GM12874 (cell line): ENCODE data around the gene TBC1D7.

Experiments
- TF ChIP-seq, protein P1 (sequence below): IDR thresholded peaks from 2 replicates; pipeline ENCODE4 v1.5.1; 2011; ENCODE audit warnings: low read depth, mild to moderate bottlenecking, control low read depth, low read length, moderate library complexity; ENCODE audit not compliant: insufficient read depth

Gene TBC1D7

DNA sequence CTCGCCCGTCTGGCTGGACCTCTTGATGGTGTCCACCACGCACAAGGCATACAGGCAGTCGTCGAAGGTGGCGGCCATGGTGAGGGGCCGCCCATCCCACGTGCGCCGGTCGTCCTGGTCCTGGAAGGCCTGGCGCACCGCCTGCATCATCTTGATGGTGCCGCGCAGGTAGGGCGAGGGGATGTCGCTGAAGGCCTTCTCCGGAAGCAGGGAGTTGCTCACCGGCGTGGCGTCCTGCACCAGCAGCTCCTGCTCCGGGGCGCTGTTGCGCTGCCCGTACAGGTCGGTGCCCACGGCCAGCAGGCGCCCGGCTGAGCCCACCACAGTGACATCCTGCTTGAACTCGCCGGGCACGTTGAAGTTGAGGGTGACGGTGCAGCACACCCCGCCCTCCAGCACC is 36.5 kb upstream of the TBC1D7 start:
- TF ChIP-seq, protein P1, sequence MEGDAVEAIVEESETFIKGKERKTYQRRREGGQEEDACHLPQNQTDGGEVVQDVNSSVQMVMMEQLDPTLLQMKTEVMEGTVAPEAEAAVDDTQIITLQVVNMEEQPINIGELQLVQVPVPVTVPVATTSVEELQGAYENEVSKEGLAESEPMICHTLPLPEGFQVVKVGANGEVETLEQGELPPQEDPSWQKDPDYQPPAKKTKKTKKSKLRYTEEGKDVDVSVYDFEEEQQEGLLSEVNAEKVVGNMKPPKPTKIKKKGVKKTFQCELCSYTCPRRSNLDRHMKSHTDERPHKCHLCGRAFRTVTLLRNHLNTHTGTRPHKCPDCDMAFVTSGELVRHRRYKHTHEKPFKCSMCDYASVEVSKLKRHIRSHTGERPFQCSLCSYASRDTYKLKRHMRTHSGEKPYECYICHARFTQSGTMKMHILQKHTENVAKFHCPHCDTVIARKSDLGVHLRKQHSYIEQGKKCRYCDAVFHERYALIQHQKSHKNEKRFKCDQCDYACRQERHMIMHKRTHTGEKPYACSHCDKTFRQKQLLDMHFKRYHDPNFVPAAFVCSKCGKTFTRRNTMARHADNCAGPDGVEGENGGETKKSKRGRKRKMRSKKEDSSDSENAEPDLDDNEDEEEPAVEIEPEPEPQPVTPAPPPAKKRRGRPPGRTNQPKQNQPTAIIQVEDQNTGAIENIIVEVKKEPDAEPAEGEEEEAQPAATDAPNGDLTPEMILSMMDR, result no peak

DNA sequence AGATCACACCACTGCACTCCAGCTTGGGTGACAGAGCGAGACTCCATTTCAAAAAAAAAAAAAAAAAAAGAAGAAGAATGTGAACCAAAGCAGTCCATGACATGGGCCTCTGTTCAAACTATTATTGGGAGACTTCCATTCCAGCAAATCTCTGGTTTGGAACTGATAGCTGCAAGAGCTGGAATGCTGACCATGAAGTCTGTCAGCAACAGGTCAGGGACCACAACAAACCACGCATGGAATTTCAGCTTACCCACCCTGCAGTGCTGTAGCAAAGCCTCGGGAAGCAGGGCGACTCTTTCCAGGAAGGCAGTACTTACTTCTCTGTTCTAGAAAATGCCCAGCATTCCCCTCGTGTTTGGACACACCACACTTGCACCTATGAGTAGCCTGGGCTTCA is 34.1 kb upstream of the TBC1D7 start:
- TF ChIP-seq, protein P1, result no peak

DNA sequence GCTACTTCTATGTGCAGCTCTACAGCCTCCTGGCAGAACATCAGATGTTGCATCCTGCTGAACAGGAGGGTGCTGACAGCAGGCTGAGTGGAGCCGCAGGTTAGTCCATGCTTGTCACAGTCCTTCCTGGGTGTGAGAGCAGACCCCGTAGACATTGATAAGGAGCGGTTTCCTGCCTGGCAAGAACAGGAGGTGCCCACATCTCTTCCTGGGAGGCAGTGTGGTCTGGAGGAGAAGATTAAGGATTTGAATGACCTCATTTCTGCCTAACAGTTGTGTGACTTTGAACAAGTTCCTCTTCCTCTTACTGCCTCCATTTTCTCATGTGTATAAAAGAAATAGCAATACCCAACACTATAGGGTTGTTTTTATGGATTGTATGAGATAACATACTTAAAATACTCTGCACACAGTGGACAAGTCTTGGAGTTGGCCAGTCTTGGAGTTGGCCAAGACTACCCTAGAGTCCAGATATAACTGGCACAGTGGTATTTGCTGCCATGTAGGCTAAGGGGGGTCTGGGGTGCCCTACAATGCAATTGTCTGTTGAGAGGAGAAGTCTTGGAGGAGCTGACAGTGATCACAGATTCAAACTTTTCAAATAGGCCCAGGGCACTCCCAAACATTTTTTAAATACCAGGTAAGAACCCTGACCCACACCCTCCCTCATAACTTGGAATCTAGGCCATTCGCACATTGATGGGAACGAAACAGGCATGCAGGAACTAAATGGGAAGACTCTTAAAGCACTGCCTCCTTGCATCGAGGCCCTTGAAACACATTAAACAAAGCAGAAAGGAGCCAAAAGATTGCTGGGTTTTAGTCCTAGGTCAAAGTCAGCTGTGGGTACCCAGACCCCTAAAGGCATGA is 32.6 kb upstream of the TBC1D7 start:
- TF ChIP-seq, protein P1, result no peak

DNA sequence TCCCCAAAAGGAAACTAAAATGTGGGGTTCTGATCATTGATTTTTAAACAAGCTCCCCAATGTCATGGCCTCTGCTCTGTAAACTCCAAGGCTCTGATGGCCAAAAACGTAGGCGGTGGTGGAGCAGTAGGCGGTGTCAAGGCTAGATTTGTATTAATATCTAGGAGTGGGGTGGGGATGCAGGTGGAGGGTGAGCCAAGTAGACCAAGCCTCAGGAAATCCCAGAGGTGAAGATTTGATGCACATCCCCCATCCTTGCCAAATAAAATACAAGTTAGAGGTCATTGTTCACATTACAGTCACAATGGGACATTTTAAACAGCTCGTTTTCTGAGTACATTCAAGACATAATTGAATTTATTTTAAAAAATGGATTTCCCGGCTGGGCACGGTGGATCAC is 30.9 kb upstream of the TBC1D7 start:
- TF ChIP-seq, protein P1, result no peak

DNA sequence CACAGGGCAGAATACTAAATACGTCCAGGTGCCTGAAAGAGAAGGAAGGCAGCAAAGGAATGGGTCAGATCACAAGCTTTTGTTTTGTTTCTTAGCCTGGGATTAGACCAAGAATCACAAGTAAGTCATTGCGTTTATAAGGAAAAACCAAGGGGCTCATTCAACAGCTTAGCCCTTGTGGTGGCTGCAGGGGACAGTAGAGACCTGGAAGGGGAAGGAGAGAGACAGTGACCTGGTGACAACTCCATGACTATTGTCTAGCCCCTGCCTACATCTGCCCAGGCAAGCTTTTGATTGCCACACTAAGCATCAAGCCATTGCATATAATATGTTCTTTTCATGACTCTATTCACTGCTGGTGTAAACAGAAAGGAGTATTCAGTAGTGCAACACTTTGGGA is 30.2 kb upstream of the TBC1D7 start:
- TF ChIP-seq, protein P1, result no peak

DNA sequence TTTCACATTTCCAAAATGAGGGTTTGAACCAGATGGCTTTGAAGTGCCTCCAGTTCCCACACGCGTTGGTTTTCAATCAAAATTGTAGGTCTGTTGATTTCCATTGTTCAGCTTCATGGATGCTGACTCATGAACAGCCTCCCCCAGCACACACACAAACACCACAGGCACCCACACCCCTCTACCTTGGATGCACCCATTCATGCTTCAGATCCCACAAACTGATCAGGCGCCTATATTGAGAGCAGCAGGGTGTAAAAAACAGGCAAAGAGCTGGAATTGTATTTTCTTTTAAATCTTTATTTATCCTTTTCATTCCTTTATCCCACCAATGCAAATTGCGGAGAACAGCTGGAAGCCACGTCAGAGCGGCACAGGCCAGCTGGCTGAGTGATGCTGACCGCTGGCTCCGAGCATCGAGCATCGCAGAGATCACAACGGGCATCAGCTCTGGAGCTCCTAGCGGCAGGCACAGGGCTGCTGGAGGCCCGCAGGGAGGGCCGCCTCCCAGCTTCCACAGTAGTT is 29.3 kb upstream of the TBC1D7 start:
- TF ChIP-seq, protein P1, result no peak

DNA sequence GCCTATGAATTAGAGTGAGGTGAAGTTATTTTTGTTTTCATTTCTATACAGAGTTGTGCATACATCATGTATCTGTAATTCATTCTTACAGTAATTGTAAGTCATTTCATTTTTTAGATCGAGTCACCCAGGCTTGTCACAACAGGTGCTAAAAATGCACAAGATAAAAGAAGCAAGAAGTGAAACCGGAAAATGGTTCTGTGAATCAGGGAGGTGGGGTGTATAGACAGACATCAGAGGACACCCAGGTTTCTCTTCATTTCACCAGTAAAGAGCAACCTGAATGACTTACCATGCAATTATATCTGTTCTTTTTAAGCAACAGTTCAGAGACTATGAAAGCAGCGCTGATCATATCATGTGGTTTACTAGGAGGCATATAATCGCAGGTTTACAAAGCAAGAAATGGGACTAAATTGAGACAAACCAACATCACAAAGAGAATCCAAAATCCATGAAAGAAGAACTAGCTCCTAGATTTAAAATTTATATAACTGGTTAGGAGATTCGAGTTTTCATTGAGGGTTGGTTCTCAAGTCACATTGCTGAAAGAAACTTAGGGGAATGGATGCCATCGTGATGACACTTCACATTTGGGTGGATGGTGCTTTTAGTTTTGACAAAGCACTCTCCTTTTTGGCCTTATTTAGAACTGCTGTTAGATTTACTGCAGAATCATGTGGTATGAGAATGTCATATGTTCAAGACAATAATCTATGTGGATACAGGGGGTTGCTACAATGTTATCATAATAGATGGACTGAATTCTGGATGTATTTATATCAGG is 27.9 kb upstream of the TBC1D7 start:
- TF ChIP-seq, protein P1, result no peak
